ENCODE data around the gene C16orf96. TPM values are rescaled to one million over a fixed set of nuclear protein-coding genes. Genes with fewer than 3 reads are reported as not detected.

Gene C16orf96
- total RNA-seq, 1 experiment from 2014 or later, result 0.10 TPM

DNA sequence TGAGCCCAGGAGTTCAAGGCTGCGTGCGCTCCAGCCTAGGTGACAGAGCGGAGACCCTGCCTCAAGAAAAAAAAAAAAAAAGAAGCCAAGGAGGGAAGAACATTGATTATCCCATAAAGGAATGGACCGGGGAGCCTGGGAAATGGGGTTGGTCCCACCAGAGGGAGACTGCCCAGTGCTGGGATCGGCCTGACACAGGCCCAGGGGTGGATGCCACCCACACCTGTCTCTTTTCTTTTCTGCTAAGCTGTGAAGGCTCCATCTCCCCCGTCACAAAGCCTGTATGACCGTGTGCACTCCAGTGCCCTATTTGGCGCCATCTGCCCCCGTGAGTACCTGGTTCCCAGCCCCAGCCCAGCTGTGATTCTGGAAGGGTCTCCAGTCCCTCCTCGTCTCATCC is 42.9 kb downstream of the C16orf96 start:
- BruUV-seq (replicated peaks), result no TSS peak
- Histone ChIP-seq H2AFZ (ENCODE audit: low read depth, low read length, poor library complexity, severe bottlenecking) (no peak overlapping the region), H3K9ac (ENCODE audit: low read length) (no peak overlapping the region), H3K36me3 (ENCODE audit: control insufficient read depth in 1 of 2, insufficient read depth in 2 of 2, low read length in 2 of 2) (no peaks in the 10 kb centered on the region), H3K4me3 (replicated peaks in 1 of 2; ENCODE audit: low read depth in 1 of 2, low read length in 2 of 2) (no peak overlapping the region), H3K27me3 (ENCODE audit: insufficient read depth, low read length) (no peaks in the 10 kb centered on the region), H3K4me1 (ENCODE audit: control insufficient read depth in 1 of 2, insufficient read depth in 2 of 2, low read length in 2 of 2) (no peaks in the 10 kb centered on the region), H3K4me2 (ENCODE audit: low read length) (no peak overlapping the region), H3K27ac (ENCODE audit: low read depth, low read length) (no peak overlapping the region), H3K79me2 (ENCODE audit: insufficient read depth, low read length) (no peaks in the 10 kb centered on the region), H4K20me1 (ENCODE audit: insufficient read depth) (no peaks in the 10 kb centered on the region), H3K9me2 (ENCODE audit: insufficient read depth) (no peaks in the 10 kb centered on the region), H3K9me3 (ENCODE audit: control insufficient read depth in 1 of 2, insufficient read depth in 1 of 2, low read depth in 1 of 2, low read length in 2 of 2) (no peaks in the 10 kb centered on the region)
- RAD21 ChIA-PET (ENCODE audit: low non-redundant PET in 1 of 2, low total read pairs in 2 of 2, uncharacterized antibody in 2 of 2, unreplicated experiment in 2 of 2), result no interaction called here
- POLR2A ChIA-PET, result interaction anchor here (1.1 kb wide), 1 partner anchor 17 kb away, joined by 6 read pairs; no protein-coding TSS in a partner anchor
- TF ChIP-seq ELF1 (IDR thresholded peaks at IDR 0.05; ENCODE audit: borderline replicate concordance, low read depth), result no peak
- TF ChIP-seq ZNF274 (IDR thresholded peaks at IDR 0.05; ENCODE audit: low read depth, low read length), result no peak
- TF ChIP-seq EZH2 (IDR thresholded peaks at IDR 0.05), result no peak
- TF ChIP-seq FOSL1 (IDR thresholded peaks at IDR 0.05; ENCODE audit: low read depth), result no peak
- TF ChIP-seq POLR2AphosphoS5 (IDR thresholded peaks at IDR 0.05; ENCODE audit: low read depth, low read length), result no peak
- no peak for TF ChIP-seq SRF (IDR thresholded peaks at IDR 0.05; ENCODE audit: low read depth)
- TF ChIP-seq ZFX (IDR thresholded peaks at IDR 0.05), result no peak
- no peak for TF ChIP-seq POLR2A (IDR thresholded peaks at IDR 0.05; ENCODE audit: borderline replicate concordance, extremely low read depth, insufficient read depth, insufficient read length)
- no peak for TF ChIP-seq YY1 (IDR thresholded peaks at IDR 0.05; ENCODE audit: extremely low read depth, insufficient replicate concordance, low read depth, low read length)
- no peak for DNase-seq (ENCODE audit: low read depth, low spot score)
- peak; percentile 21; the same call in 1 of the 2 replicates for ATAC-seq
- CTCF ChIA-PET, result interaction anchor here (1.4 kb wide), 1 partner anchor 25 kb away, joined by 3 read pairs; the partner anchor contains the start of gene MGRN1
- intact Hi-C loops (cut with micrococcal nuclease), result no loop called here

DNA sequence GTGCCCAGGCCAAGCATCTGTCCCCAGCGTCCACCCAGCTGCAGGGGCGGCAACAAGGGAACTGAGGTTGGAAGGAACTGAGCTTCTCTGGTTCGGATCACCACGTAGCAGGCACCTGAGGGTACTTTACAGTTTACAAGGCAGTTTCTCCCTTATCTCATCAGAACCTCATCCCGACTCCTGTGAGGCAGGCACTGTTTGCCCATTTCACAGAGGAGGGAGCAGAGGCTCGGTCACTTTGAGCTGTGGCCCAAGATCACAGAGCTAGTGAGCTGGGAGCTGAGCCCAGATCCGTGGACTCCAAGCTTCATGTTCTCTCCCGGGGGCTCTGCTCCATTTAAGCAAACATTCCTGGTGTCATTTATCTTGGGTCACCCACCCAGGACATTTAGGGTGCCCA is 43.4 kb downstream of the C16orf96 start:
- ChIA-PET RAD21 (ENCODE audit: low non-redundant PET in 1 of 2, low total read pairs in 2 of 2, uncharacterized antibody in 2 of 2, unreplicated experiment in 2 of 2) (no interaction called here), POLR2A (interaction anchor here (1.1 kb wide), 1 partner anchor 17 kb away, joined by 6 read pairs; no protein-coding TSS in a partner anchor), CTCF (interaction anchor here (1.3 to 1.4 kb wide), 2 partner anchors 14 to 25 kb away, joined by 3 read pairs; partner anchors contain the start of gene MGRN1)
- Histone ChIP-seq H3K27me3 (ENCODE audit: insufficient read depth, low read length) (no peaks in the 10 kb centered on the region), H3K4me3 (replicated peaks in 1 of 2; ENCODE audit: low read depth in 1 of 2, low read length in 2 of 2) (no peak overlapping the region), H4K20me1 (ENCODE audit: insufficient read depth) (no peaks in the 10 kb centered on the region), H3K36me3 (ENCODE audit: control insufficient read depth in 1 of 2, insufficient read depth in 2 of 2, low read length in 2 of 2) (no peaks in the 10 kb centered on the region), H3K9me2 (ENCODE audit: insufficient read depth) (no peaks in the 10 kb centered on the region), H3K27ac (ENCODE audit: low read depth, low read length) (no peak overlapping the region), H3K9me3 (ENCODE audit: control insufficient read depth in 1 of 2, insufficient read depth in 1 of 2, low read depth in 1 of 2, low read length in 2 of 2) (no peaks in the 10 kb centered on the region), H3K79me2 (ENCODE audit: insufficient read depth, low read length) (no peaks in the 10 kb centered on the region), H3K4me1 (ENCODE audit: control insufficient read depth in 1 of 2, insufficient read depth in 2 of 2, low read length in 2 of 2) (no peaks in the 10 kb centered on the region), H3K4me2 (ENCODE audit: low read length) (no peak overlapping the region), H2AFZ (ENCODE audit: low read depth, low read length, poor library complexity, severe bottlenecking) (no peak overlapping the region), H3K9ac (ENCODE audit: low read length) (no peak overlapping the region)
- intact Hi-C loops (cut with micrococcal nuclease), result no loop called here
- ATAC-seq (no peak), DNase-seq (ENCODE audit: low read depth, low spot score) (no peak)
- BruUV-seq (replicated peaks), result no TSS peak
- TF ChIP-seq SRF (IDR thresholded peaks at IDR 0.05; ENCODE audit: low read depth) (no peak), FOSL1 (IDR thresholded peaks at IDR 0.05; ENCODE audit: low read depth) (no peak), SP1 (IDR thresholded peaks at IDR 0.05; ENCODE audit: low read depth) (no peak), SIN3A (IDR thresholded peaks at IDR 0.05; ENCODE audit: low read depth) (no peak), CEBPB (IDR thresholded peaks at IDR 0.05; ENCODE audit: low read depth) (no peak), POLR2A (IDR thresholded peaks at IDR 0.05; ENCODE audit: borderline replicate concordance, extremely low read depth, insufficient read depth, insufficient read length) (no peak), ZFX (IDR thresholded peaks at IDR 0.05) (no peak), ZNF274 (IDR thresholded peaks at IDR 0.05; ENCODE audit: low read depth, low read length) (no peak), EGR1 (IDR thresholded peaks at IDR 0.05; ENCODE audit: low read depth) (no peak), RAD21 (IDR thresholded peaks at IDR 0.05; ENCODE audit: low read depth) (no peak), POLR2AphosphoS5 (IDR thresholded peaks at IDR 0.05; ENCODE audit: low read depth, low read length) (no peak), JUND (IDR thresholded peaks at IDR 0.05) (no peak)
- TF ChIP-seq, protein P1, sequence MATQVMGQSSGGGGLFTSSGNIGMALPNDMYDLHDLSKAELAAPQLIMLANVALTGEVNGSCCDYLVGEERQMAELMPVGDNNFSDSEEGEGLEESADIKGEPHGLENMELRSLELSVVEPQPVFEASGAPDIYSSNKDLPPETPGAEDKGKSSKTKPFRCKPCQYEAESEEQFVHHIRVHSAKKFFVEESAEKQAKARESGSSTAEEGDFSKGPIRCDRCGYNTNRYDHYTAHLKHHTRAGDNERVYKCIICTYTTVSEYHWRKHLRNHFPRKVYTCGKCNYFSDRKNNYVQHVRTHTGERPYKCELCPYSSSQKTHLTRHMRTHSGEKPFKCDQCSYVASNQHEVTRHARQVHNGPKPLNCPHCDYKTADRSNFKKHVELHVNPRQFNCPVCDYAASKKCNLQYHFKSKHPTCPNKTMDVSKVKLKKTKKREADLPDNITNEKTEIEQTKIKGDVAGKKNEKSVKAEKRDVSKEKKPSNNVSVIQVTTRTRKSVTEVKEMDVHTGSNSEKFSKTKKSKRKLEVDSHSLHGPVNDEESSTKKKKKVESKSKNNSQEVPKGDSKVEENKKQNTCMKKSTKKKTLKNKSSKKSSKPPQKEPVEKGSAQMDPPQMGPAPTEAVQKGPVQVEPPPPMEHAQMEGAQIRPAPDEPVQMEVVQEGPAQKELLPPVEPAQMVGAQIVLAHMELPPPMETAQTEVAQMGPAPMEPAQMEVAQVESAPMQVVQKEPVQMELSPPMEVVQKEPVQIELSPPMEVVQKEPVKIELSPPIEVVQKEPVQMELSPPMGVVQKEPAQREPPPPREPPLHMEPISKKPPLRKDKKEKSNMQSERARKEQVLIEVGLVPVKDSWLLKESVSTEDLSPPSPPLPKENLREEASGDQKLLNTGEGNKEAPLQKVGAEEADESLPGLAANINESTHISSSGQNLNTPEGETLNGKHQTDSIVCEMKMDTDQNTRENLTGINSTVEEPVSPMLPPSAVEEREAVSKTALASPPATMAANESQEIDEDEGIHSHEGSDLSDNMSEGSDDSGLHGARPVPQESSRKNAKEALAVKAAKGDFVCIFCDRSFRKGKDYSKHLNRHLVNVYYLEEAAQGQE (IDR thresholded peaks at IDR 0.05; ENCODE audit: low read depth), result no peak
- TF ChIP-seq, protein P2, sequence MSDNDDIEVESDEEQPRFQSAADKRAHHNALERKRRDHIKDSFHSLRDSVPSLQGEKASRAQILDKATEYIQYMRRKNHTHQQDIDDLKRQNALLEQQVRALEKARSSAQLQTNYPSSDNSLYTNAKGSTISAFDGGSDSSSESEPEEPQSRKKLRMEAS (IDR thresholded peaks at IDR 0.05), result no peak
